ENCODE data around the gene CSMD2. TPM values are rescaled to one million over a fixed set of nuclear protein-coding genes. Genes with fewer than 3 reads are reported as not detected.

Gene CSMD2
- total RNA-seq, 1 donor from 2014 or later, result 0.27 TPM

DNA sequence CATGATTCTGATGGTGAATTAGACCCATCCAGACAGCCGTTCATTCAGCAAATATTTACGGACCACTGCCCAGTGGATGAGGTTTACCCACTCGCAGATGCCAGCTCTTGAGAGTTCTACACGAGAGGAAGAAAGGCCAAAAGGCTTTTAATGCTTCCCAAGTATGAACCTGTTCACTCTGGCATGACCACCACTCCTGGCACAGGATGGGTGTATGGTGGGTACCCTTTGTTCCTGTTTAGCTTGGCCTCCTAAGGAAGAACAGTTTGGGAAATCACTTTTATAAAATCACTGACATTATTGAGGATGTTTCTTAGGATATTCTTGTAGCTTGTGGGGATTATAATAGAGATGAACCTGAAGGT, 233.9 kb downstream of the CSMD2 start:
- Mint-ChIP-seq H3K4me3 (ENCODE audit: unreplicated experiment) (no peak overlapping the region), H3K4me1 (ENCODE audit: low read depth, unreplicated experiment) (no peaks in the 10 kb centered on the region), H3K36me3 (ENCODE audit: unreplicated experiment) (no peaks in the 10 kb centered on the region), H3K9me3 (ENCODE audit: unreplicated experiment) (peaks cover 3% of the 10 kb centered on the region), H3K27ac (ENCODE audit: unreplicated experiment) (no peak overlapping the region), H3K27me3 (ENCODE audit: unreplicated experiment) (peaks cover 8% of the 10 kb centered on the region)
- no peak for DNase-seq
- TF ChIP-seq, protein P1, sequence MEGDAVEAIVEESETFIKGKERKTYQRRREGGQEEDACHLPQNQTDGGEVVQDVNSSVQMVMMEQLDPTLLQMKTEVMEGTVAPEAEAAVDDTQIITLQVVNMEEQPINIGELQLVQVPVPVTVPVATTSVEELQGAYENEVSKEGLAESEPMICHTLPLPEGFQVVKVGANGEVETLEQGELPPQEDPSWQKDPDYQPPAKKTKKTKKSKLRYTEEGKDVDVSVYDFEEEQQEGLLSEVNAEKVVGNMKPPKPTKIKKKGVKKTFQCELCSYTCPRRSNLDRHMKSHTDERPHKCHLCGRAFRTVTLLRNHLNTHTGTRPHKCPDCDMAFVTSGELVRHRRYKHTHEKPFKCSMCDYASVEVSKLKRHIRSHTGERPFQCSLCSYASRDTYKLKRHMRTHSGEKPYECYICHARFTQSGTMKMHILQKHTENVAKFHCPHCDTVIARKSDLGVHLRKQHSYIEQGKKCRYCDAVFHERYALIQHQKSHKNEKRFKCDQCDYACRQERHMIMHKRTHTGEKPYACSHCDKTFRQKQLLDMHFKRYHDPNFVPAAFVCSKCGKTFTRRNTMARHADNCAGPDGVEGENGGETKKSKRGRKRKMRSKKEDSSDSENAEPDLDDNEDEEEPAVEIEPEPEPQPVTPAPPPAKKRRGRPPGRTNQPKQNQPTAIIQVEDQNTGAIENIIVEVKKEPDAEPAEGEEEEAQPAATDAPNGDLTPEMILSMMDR (IDR thresholded peaks at IDR 0.05; ENCODE audit: partially characterized antibody, unreplicated experiment), result no peak

DNA sequence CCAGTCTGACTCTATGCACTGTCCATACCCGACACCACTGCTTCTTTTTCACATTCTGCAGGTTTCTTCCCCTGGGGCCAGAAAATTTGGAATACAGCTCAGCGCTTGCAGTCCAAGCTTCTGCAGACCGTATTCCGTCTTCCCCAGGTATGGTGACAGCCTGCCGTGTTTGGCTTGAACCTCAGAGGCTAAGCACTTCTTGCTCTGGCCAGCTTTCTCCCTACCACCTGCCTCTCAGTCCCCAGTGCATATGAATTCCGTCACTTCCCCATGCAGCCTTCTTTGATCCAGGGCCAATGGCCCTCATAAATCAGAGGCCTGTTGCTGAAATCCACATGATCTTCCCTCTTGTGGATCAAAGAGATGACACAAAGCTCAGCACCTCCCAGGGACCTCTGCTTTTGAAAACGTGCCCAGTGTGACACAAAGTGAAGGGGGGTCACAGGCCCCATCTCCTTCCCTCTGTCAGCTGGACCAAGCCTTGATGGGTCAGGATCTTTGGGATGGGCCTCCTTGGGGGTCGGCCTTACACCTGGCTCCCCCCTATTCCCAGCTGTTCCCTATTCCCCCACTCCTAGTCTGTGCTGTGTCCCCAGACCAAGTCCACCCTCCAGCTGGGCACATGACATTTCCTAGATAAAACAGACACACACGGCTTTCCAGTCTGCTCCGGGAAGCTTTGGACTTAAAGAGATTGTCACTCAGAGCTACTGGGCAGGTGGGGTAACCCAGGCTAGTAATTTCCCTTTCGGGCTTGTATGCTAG, 234.5 kb downstream of the CSMD2 start:
- no peaks in the 10 kb centered on the region for H3K36me3 Mint-ChIP-seq (ENCODE audit: unreplicated experiment)
- no peak for DNase-seq
- peaks cover 3% of the 10 kb centered on the region for H3K9me3 Mint-ChIP-seq (ENCODE audit: unreplicated experiment)
- no peak overlapping the region for H3K4me3 Mint-ChIP-seq (ENCODE audit: unreplicated experiment)
- peaks cover 8% of the 10 kb centered on the region for H3K27me3 Mint-ChIP-seq (ENCODE audit: unreplicated experiment)
- H3K4me1 Mint-ChIP-seq (ENCODE audit: low read depth, unreplicated experiment), result no peaks in the 10 kb centered on the region
- H3K27ac Mint-ChIP-seq (ENCODE audit: unreplicated experiment), result no peak overlapping the region
- TF ChIP-seq, protein P1 (IDR thresholded peaks at IDR 0.05; ENCODE audit: partially characterized antibody, unreplicated experiment), result no peak

DNA sequence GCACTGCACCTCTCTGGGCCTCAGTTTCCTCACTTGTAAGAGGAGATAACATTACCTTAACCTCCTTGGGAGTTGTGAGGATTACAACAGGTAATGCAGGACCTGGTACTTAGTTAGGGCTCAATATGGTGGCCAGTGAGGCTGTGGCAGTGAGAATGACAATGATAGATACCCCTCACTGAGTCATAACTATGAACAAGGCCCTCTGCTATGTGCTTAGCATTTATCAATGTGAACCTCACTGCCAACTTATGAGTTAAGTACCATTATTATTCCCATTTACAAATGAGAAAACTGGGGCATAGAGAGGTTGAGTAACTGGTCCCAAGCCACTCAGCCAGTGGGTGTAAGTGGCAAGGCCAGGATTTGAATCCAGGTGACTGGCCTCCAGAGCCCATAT, 236.8 kb downstream of the CSMD2 start:
- H3K36me3 Mint-ChIP-seq (ENCODE audit: unreplicated experiment), result no peaks in the 10 kb centered on the region
- TF ChIP-seq, protein P1 (IDR thresholded peaks at IDR 0.05; ENCODE audit: partially characterized antibody, unreplicated experiment), result no peak
- peaks cover 3% of the 10 kb centered on the region for H3K9me3 Mint-ChIP-seq (ENCODE audit: unreplicated experiment)
- no peak overlapping the region for H3K27ac Mint-ChIP-seq (ENCODE audit: unreplicated experiment)
- H3K27me3 Mint-ChIP-seq (ENCODE audit: unreplicated experiment), result peaks cover 8% of the 10 kb centered on the region
- H3K4me3 Mint-ChIP-seq (ENCODE audit: unreplicated experiment), result no peak overlapping the region
- H3K4me1 Mint-ChIP-seq (ENCODE audit: low read depth, unreplicated experiment), result no peaks in the 10 kb centered on the region
- DNase-seq, result no peak

DNA sequence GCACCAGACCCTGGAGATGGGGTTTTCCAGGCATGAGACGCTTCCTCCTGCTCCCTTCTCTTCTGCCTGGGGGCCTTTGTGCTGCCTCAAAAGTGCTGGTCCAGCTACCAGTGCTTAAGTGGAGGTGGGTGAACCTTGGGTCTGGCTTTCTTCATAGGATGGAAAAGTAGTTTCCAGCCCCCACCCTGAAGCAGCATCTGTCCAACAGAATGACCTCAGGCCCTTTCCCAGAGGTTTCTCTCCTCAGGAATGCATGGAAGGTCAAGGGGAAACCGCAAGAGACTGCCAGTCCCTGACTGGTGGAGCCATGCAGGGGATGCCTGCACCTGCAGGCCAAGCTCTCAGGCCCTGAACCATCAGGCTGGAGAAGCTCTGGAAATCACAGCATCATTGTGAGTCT, 237.3 kb downstream of the CSMD2 start:
- Mint-ChIP-seq H3K27ac (ENCODE audit: unreplicated experiment) (no peak overlapping the region), H3K27me3 (ENCODE audit: unreplicated experiment) (peaks cover 8% of the 10 kb centered on the region), H3K36me3 (ENCODE audit: unreplicated experiment) (no peaks in the 10 kb centered on the region), H3K4me1 (ENCODE audit: low read depth, unreplicated experiment) (no peaks in the 10 kb centered on the region), H3K9me3 (ENCODE audit: unreplicated experiment) (peaks cover 3% of the 10 kb centered on the region), H3K4me3 (ENCODE audit: unreplicated experiment) (no peak overlapping the region)
- TF ChIP-seq, protein P1 (IDR thresholded peaks at IDR 0.05; ENCODE audit: partially characterized antibody, unreplicated experiment), result no peak
- no peak for DNase-seq

DNA sequence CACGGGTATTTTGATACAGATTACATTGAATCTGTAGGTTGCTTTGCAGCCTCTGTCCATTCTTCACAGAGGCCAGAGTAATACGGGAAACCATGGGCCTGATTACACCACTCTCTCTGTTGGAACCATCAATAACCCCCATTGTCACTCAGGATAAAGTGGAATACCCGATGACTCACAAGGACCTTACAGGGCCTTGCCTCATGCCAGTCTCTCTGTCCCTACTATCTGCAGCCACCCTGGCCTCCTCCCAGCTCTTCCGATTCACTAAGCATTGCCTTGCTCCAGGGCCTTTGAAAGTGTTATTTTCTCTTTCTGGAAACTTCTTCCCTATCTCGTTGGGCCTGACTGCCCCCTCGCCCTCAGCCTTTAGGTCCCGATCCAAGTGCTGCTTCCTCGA, 239.4 kb downstream of the CSMD2 start:
- DNase-seq, result no peak
- no peak overlapping the region for H3K4me3 Mint-ChIP-seq (ENCODE audit: unreplicated experiment)
- no peak overlapping the region for H3K27ac Mint-ChIP-seq (ENCODE audit: unreplicated experiment)
- H3K9me3 Mint-ChIP-seq (ENCODE audit: unreplicated experiment), result no peaks in the 10 kb centered on the region
- peaks cover 6% of the 10 kb centered on the region for H3K27me3 Mint-ChIP-seq (ENCODE audit: unreplicated experiment)
- H3K36me3 Mint-ChIP-seq (ENCODE audit: unreplicated experiment), result no peaks in the 10 kb centered on the region
- H3K4me1 Mint-ChIP-seq (ENCODE audit: low read depth, unreplicated experiment), result no peaks in the 10 kb centered on the region
- TF ChIP-seq, protein P1 (IDR thresholded peaks at IDR 0.05; ENCODE audit: partially characterized antibody, unreplicated experiment), result no peak

All from glutamatergic neuron (in vitro differentiated cells).